GM23338 (cell line): ENCODE measurements around the gene SLC9A3. TPM values are rescaled to one million over a fixed set of nuclear protein-coding genes. Genes with fewer than 3 reads are reported as not detected.

Experiments used
- ATAC-seq: fragments of 200-7000 bp; cut with Tn5 transposase; 3 replicates; pipeline ENCODE4 v1.9.1; 2020
- DNase-seq: peaks from one replicate; pipeline ENCODE4 v3.0.0-alpha.2; 2015; ENCODE audit warnings: low spot score
- H2AFZ ChIP-seq: fragments of 200-600 bp; sonication (generic); 2 replicates; pipeline ENCODE4 v1.8.0; 2016; ENCODE audit warnings: antibody characterized with exemption, mild to moderate bottlenecking, moderate library complexity
- H3F3A ChIP-seq: fragments of 200-600 bp; sonication (generic); replicated peaks from 2 replicates; pipeline ENCODE4 v1.8.0; 2017; ENCODE audit warnings: antibody characterized with exemption, mixed run types, low read depth
- H3K27ac ChIP-seq: fragments of 200-600 bp; sonication (generic); 2 replicates; pipeline ENCODE4 v1.6.1; 2016; ENCODE audit warnings: low read depth
- H3K27me3 ChIP-seq: fragments of 200-600 bp; sonication (generic); 2 replicates; pipeline ENCODE4 v1.8.0; 2016; ENCODE audit warnings: mild to moderate bottlenecking, mixed run types, moderate library complexity; ENCODE audit not compliant: insufficient read depth
- H3K36me3 ChIP-seq: fragments of 200-600 bp; sonication (generic); 2 replicates; pipeline ENCODE4 v1.8.0; 2016; ENCODE audit warnings: mild to moderate bottlenecking; ENCODE audit not compliant: insufficient read depth
- H3K4me1 ChIP-seq: fragments of 200-600 bp; sonication (generic); 2 replicates; pipeline ENCODE4 v1.8.0; 2016; ENCODE audit warnings: mild to moderate bottlenecking, moderate library complexity; ENCODE audit not compliant: insufficient read depth
- H3K4me2 ChIP-seq: fragments of 200-600 bp; sonication (generic); 2 replicates; pipeline ENCODE4 v1.7.1; 2017; ENCODE audit warnings: mixed run types
- H3K4me3 ChIP-seq: fragments of 200-600 bp; sonication (generic); 2 replicates; pipeline ENCODE4 v1.6.1; 2016; ENCODE audit warnings: mixed run types
- H3K79me2 ChIP-seq: fragments of 200-600 bp; sonication (generic); replicated peaks from 2 replicates; pipeline ENCODE4 v1.8.0; 2017; ENCODE audit warnings: mild to moderate bottlenecking; ENCODE audit not compliant: insufficient read depth
- H3K9me2 ChIP-seq: fragments of 200-600 bp; sonication (generic); 2 replicates; pipeline ENCODE4 v1.8.0; 2017; ENCODE audit not compliant: insufficient read depth
- H4K20me1 ChIP-seq: fragments of 200-600 bp; sonication (generic); replicated peaks from 2 replicates; pipeline ENCODE4 v1.8.0; 2017; ENCODE audit warnings: mild to moderate bottlenecking; ENCODE audit not compliant: insufficient read depth
- H3K27ac Mint-ChIP-seq: 2 replicates; pipeline ENCODE4 v1.8.0; 2020; ENCODE audit warnings: inconsistent platforms, mild to moderate bottlenecking, moderate library complexity, mixed read lengths
- H3K27me3 Mint-ChIP-seq: 3 replicates; pipeline ENCODE4 v1.8.0; 2022; ENCODE audit warnings: low read depth, mild to moderate bottlenecking, moderate library complexity, mixed read lengths, inconsistent platforms; ENCODE audit not compliant: insufficient read depth, poor library complexity
- H3K36me3 Mint-ChIP-seq: 3 replicates; pipeline ENCODE4 v1.8.0; 2021; ENCODE audit warnings: low read depth, mild to moderate bottlenecking, inconsistent platforms, moderate library complexity, mixed read lengths
- H3K4me1 Mint-ChIP-seq: 3 replicates; pipeline ENCODE4 v1.8.0; 2020; ENCODE audit warnings: mild to moderate bottlenecking, inconsistent platforms, mixed read lengths
- H3K4me3 Mint-ChIP-seq: 3 replicates; pipeline ENCODE4 v1.8.0; 2021; ENCODE audit warnings: moderate library complexity, mild to moderate bottlenecking, inconsistent platforms, mixed read lengths
- H3K9me3 Mint-ChIP-seq: 3 replicates; pipeline ENCODE4 v1.8.0; 2020; ENCODE audit warnings: moderate library complexity, mild to moderate bottlenecking, inconsistent platforms, mixed read lengths
- CREB1 ChIP-seq: fragments of 250-450 bp; sonication (Bioruptor Pico); IDR thresholded peaks from 2 replicates; pipeline ENCODE4 v1.5.0; 2020; ENCODE audit warnings: low read depth, mild to moderate bottlenecking, moderate library complexity
- CTCF ChIP-seq, 2 experiments: fragments of 200-600 bp in 1 of 2; sonication (generic) in 1 of 2; conservative IDR thresholded peaks; 2 replicates each; pipeline versions ENCODE4 v1.5.1 to v1.6.1; 2016 to 2017; ENCODE audit warnings: antibody characterized with exemption in 2 of 2, low read depth in 2 of 2, mild to moderate bottlenecking in 2 of 2, moderate library complexity in 1 of 2
- ETS1 ChIP-seq: IDR thresholded peaks from 2 replicates; pipeline ENCODE4 v1.6.1; 2016; ENCODE audit warnings: antibody characterized with exemption
- EZH2 ChIP-seq: fragments of 200-600 bp; sonication (generic); IDR thresholded peaks from one replicate; pipeline ENCODE4 v1.8.0; 2017; ENCODE audit warnings: antibody characterized with exemption, mild to moderate bottlenecking, low read depth; ENCODE audit not compliant: unreplicated experiment
- EZH2phosphoT487 ChIP-seq: fragments of 200-600 bp; sonication (generic); IDR thresholded peaks from one replicate; pipeline ENCODE4 v1.8.1; 2018; ENCODE audit warnings: antibody characterized with exemption; ENCODE audit not compliant: unreplicated experiment
- JUNB ChIP-seq: IDR thresholded peaks from one replicate; pipeline ENCODE4 v1.6.1; 2016; ENCODE audit warnings: antibody characterized with exemption; ENCODE audit not compliant: unreplicated experiment
- NANOG ChIP-seq: IDR thresholded peaks from 2 replicates; pipeline ENCODE4 v1.6.1; 2016; ENCODE audit warnings: antibody characterized with exemption, borderline replicate concordance
- POLR2AphosphoS5 ChIP-seq: IDR thresholded peaks from 2 replicates; pipeline ENCODE4 v1.6.1; 2016; ENCODE audit warnings: antibody characterized with exemption, low read depth
- REST ChIP-seq: IDR thresholded peaks from one replicate; pipeline ENCODE4 v1.6.1; 2018; ENCODE audit warnings: antibody characterized with exemption; ENCODE audit not compliant: unreplicated experiment
- STAT1 ChIP-seq: IDR thresholded peaks from one replicate; pipeline ENCODE4 v1.6.1; 2016; ENCODE audit warnings: antibody characterized with exemption; ENCODE audit not compliant: unreplicated experiment
- ZNF114 ChIP-seq: fragments of 250-450 bp; sonication (Bioruptor Pico); IDR thresholded peaks from 2 replicates; pipeline ENCODE4 v1.5.0; 2020; ENCODE audit warnings: mild to moderate bottlenecking, moderate library complexity
- ZNF331 ChIP-seq: fragments of 250-450 bp; sonication (Bioruptor Pico); IDR thresholded peaks from 2 replicates; pipeline ENCODE4 v1.5.0; 2020; ENCODE audit warnings: low read depth, mild to moderate bottlenecking, moderate library complexity
- ZNF462 ChIP-seq: fragments of 250-450 bp; sonication (Bioruptor Pico); IDR thresholded peaks from 2 replicates; pipeline ENCODE4 v1.5.0; 2020; ENCODE audit warnings: mild to moderate bottlenecking, moderate library complexity
- polyA plus RNA-seq: library from polyadenylated mRNA; unstranded; fragments of >200 nt; fragmentation: Nextera tagmentation; extraction: Ambion mirVana; gene quantifications from 2 replicates; pipeline ENCODE4 v1.2.1, GENCODE V29; 2016
- total RNA-seq: library from RNA; depleted of rRNA; stranded (reverse); fragments of >200 nt; shearing (Covaris generic); gene quantifications from 2 replicates; pipeline ENCODE4 v1.2.3, GENCODE V29; 2014

The SLC9A3 gene
- total and polyA plus RNA-seq, 2 experiments from 2014 or later: 0.39 to 3.1 TPM

GRCh38 chr5:551406-551805 is 27.2 kb upstream of the SLC9A3 start:
- H2AFZ ChIP-seq: no peak overlapping the region
- H3K9me2 ChIP-seq: no peaks in the 10 kb centered on the region
- no peaks in the 10 kb centered on the region for H4K20me1 ChIP-seq
- Mint-ChIP-seq H3K4me1 (peaks cover 8% of the 10 kb centered on the region), H3K36me3 (no peaks in the 10 kb centered on the region), H3K9me3 (peaks cover 6% of the 10 kb centered on the region; the same call in 2 of the 3 replicates), H3K4me3 (no peak overlapping the region), H3K27me3 (peaks cover 17% of the 10 kb centered on the region), H3K27ac (no peak overlapping the region)
- no peaks in the 10 kb centered on the region for H3K36me3 ChIP-seq
- no peaks in the 10 kb centered on the region for H3K79me2 ChIP-seq
- no peak overlapping the region for H3K27ac ChIP-seq
- H3K27me3 ChIP-seq: peaks cover 12% of the 10 kb centered on the region; the same call in 1 of the 2 replicates
- TF ChIP-seq CTCF (conservative IDR thresholded peaks at IDR 0.05; ENCODE audit: low read depth in 2 of 2): no peak
- TF ChIP-seq ZNF114: no peak
- no peak for TF ChIP-seq CREB1
- TF ChIP-seq JUNB: no peak
- no peak for TF ChIP-seq EZH2
- no peak for TF ChIP-seq STAT1
- TF ChIP-seq NANOG: no peak
- no peak for TF ChIP-seq REST
- TF ChIP-seq ZNF462 (CRISPR knock-in tag): no peak
- TF ChIP-seq ETS1: no peak
- no peak for TF ChIP-seq ZNF331 (CRISPR knock-in tag)
- no peak for TF ChIP-seq EZH2phosphoT487
- TF ChIP-seq POLR2AphosphoS5: no peak
- no peak overlapping the region for H3K4me3 ChIP-seq
- no peak for ATAC-seq
- 0 out of 2 replicates have a peak, but pooled peaks cover 2% of the 10 kb centered on the region for H3F3A ChIP-seq
- no peaks in the 10 kb centered on the region for H3K4me1 ChIP-seq
- H3K4me2 ChIP-seq: no peak overlapping the region
- no peak for DNase-seq
